Upper lobe of left lung (tissue), 6 donors: ENCODE data around the gene NLGN1. TPM values are rescaled to one million over a fixed set of nuclear protein-coding genes. Genes with fewer than 3 reads are reported as not detected.

ENCODE experiments used
- ATAC-seq, 2 donors: fragments of 200-7000 bp; cut with Tn5 transposase; one replicate each; pipeline ENCODE4 v1.9.1; 2022; ENCODE audit warnings: mild to moderate bottlenecking in 2 of 2, moderate library complexity in 2 of 2; ENCODE audit not compliant: low FRiP score in 2 of 2
- DNase-seq, 2 donors: peaks; one replicate each; pipeline ENCODE4 v3.0.0-alpha.2; 2019 to 2020
- H3K27ac ChIP-seq, 4 donors: fragments of 200-600 bp; sonication (generic); one replicate each; pipeline ENCODE4 v1.5.1; 2016 to 2019
- H3K27me3 ChIP-seq, 4 donors: fragments of 200-600 bp; sonication (generic); one replicate each; pipeline ENCODE4 v1.5.1; 2017 to 2019
- H3K36me3 ChIP-seq, 4 donors: fragments of 200-600 bp; sonication (generic); one replicate each; pipeline ENCODE4 v1.5.1; 2016 to 2019
- H3K4me1 ChIP-seq, 4 donors: fragments of 200-600 bp; sonication (generic); one replicate each; pipeline ENCODE4 v1.5.1; 2018 to 2019
- H3K4me3 ChIP-seq, 4 donors: fragments of 200-600 bp; sonication (generic); one replicate each; pipeline ENCODE4 v1.5.1; 2017 to 2019; ENCODE audit warnings: mild to moderate bottlenecking in 2 of 4, moderate library complexity in 1 of 4
- H3K9me3 ChIP-seq, 4 donors: fragments of 200-600 bp; sonication (generic); one replicate each; pipeline ENCODE4 v1.5.1; 2018 to 2019
- CTCF ChIP-seq, 6 experiments: fragments of 450-650 bp in 4 of 6; fragments of 200-600 bp in 2 of 6; sonication (generic) in 2 of 6; IDR thresholded peaks; one replicate each; pipeline ENCODE4 v1.5.1; 2016 to 2019; ENCODE audit warnings: antibody characterized with exemption in 6 of 6
- EP300 ChIP-seq, 4 donors: sonication (generic); formaldehyde crosslinking; IDR thresholded peaks; one replicate each; pipeline ENCODE4 v1.5.1; 2017; ENCODE audit warnings: antibody characterized with exemption in 4 of 4, control low read depth in 2 of 4
- POLR2A ChIP-seq, 4 donors: fragments of 450-650 bp; IDR thresholded peaks; one replicate each; pipeline ENCODE4 v1.5.1; 2016 to 2017; ENCODE audit warnings: antibody characterized with exemption in 4 of 4, mild to moderate bottlenecking in 2 of 4
- POLR2AphosphoS5 ChIP-seq, 2 donors: sonication (generic); formaldehyde crosslinking; IDR thresholded peaks; one replicate each; pipeline ENCODE4 v1.5.1; 2017; ENCODE audit warnings: antibody characterized with exemption in 2 of 2
- WGBS, 2 donors: methylation state at CpG; one replicate each; pipeline ENCODE4 v1.1.5; 2017 to 2018; 5-methylcytosine and 5-hydroxymethylcytosine counted together
- total RNA-seq, 6 donors: library from RNA; depleted of rRNA in 4 of 6; stranded (reverse); fragments of >200 nt in 4 of 6; gene quantifications; one replicate each; pipeline versions ENCODE4 v1.1.0 to v1.2.1, GENCODE V29; 2016 to 2021
- donor health status: DM: no; HTN: no; CAD: no; lungs with moderate emphysema.
- donor health status: DM: no; HTN: yes; CAD: no; lungs with severe emphysema.

NLGN1 gene
- total RNA-seq, 6 donors from 2014 or later = under 0.01 to 3.5 (median 1.9) TPM

DNA sequence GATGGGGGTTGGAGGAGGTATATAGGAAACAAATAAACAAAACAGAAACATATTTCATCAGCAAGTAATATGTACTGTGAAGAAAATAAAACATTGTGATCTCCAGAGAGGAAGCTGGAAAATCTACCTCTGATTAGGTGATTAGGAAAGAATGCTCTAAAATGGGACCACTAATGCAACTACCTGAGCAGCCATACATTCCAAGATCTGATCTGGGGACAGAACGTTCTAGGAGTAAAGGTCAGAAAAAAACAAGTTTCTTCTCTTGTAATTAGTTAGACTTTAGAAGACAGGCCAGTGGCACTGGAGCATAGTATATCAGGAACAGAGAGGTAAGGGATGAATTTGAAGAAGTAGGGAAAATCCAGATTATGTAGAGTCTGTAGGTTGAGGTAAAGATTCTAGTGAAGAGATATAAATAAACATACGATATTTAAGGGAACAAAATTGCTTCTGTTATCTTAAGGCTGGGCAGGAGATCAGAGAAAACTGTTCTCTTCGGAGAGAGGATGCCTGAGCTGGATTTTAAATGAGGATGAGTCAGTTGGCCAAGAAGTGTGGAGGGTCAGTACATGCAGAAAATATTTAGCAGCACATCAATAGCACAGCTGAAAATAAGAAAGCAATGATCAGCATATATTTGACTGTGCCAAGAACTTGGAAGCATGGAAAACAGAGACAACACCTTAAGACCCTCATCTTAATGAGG is 429.5 kb downstream of the NLGN1 start:
- TF ChIP-seq POLR2AphosphoS5 (IDR thresholded peaks at IDR 0.05) (no peak), EP300 (IDR thresholded peaks at IDR 0.05) (no peak), CTCF (IDR thresholded peaks at IDR 0.05) (no peak), POLR2A (IDR thresholded peaks at IDR 0.05) (no peak)
- no peak for DNase-seq

GRCh38 chr3:173838644-173839043 is 441.1 kb downstream of the NLGN1 start:
- no peaks in the 10 kb centered on the region for H3K9me3 ChIP-seq
- no peak overlapping the region for H3K4me3 ChIP-seq
- WGBS, 2 donors = 81 to 85% methylated on average over 4 of the region's 4 CpGs
- H3K27ac ChIP-seq = no peak overlapping the region
- H3K4me1 ChIP-seq = no peaks in the 10 kb centered on the region
- no peaks in the 10 kb centered on the region for H3K36me3 ChIP-seq
- no peaks in the 10 kb centered on the region for H3K27me3 ChIP-seq
- DNase-seq = no peak
- no peak for TF ChIP-seq POLR2AphosphoS5 (IDR thresholded peaks at IDR 0.05)
- TF ChIP-seq POLR2A (IDR thresholded peaks at IDR 0.05) = no peak
- TF ChIP-seq CTCF (IDR thresholded peaks at IDR 0.05) = no peak
- TF ChIP-seq EP300 (IDR thresholded peaks at IDR 0.05) = no peak
- no peak for ATAC-seq

More for the DNA sequence above, 429.5 kb downstream of the NLGN1 start:
- no peaks in the 10 kb centered on the region for H3K27me3 ChIP-seq
- no peak overlapping the region for H3K4me3 ChIP-seq
- no peaks in the 10 kb centered on the region for H3K4me1 ChIP-seq
- H3K36me3 ChIP-seq = no peaks in the 10 kb centered on the region
- no peaks in the 10 kb centered on the region for H3K9me3 ChIP-seq
- H3K27ac ChIP-seq = no peak overlapping the region
- ATAC-seq = no peak
- WGBS, 2 donors = 54 to 61% methylated on average over 3 of the region's 3 CpGs

- 77 to 81% methylated on average over 3 of the region's 3 CpGs for WGBS, 2 donors
- Histone ChIP-seq H3K27me3 (no peaks in the 10 kb centered on the region), H3K27ac (no peak overlapping the region), H3K9me3 (no peaks in the 10 kb centered on the region), H3K4me3 (no peak overlapping the region), H3K36me3 (no peaks in the 10 kb centered on the region), H3K4me1 (no peaks in the 10 kb centered on the region)
- ATAC-seq = no peak
- TF ChIP-seq EP300 (IDR thresholded peaks at IDR 0.05) = no peak
- no peak for DNase-seq
Measured at GRCh38 chr3:173839859-173840258, 442.3 kb downstream of the NLGN1 start.

GRCh38 chr3:173841334-173841733 is 443.8 kb downstream of the NLGN1 start:
- H3K27ac ChIP-seq = no peak overlapping the region
- no peaks in the 10 kb centered on the region for H3K9me3 ChIP-seq
- TF ChIP-seq EP300 (IDR thresholded peaks at IDR 0.05) (no peak), CTCF (IDR thresholded peaks at IDR 0.05) (no peak), POLR2A (IDR thresholded peaks at IDR 0.05) (no peak), POLR2AphosphoS5 (IDR thresholded peaks at IDR 0.05) (no peak)
- ATAC-seq (no peak), DNase-seq (no peak)
- WGBS, 2 donors = 84 to 86% methylated on average over 1 of the region's 1 CpG
- no peaks in the 10 kb centered on the region for H3K27me3 ChIP-seq
- no peak overlapping the region for H3K4me3 ChIP-seq
- no peaks in the 10 kb centered on the region for H3K4me1 ChIP-seq
- H3K36me3 ChIP-seq = no peaks in the 10 kb centered on the region

DNA sequence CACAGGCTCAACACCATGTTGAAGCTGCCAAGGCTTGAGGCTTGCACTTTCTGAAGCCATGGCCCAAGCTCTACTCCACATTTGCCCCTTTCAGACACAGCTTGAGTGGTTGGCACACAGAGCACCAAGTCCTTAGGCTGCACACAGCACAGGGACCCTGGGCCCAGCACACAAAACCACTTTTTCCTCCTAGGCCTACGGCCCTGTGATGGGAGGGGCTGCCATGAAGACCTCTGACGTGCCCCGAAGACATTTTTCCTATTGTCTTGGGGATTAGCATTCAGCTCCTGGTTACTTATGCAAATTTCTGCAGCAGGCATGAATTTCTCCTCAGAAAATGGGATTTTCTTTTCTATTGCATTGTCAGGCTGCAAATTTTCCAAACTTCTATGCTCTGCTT is 445.5 kb downstream of the NLGN1 start:
- no peak for ATAC-seq
- Histone ChIP-seq H3K4me1 (no peaks in the 10 kb centered on the region), H3K4me3 (no peak overlapping the region), H3K36me3 (no peaks in the 10 kb centered on the region), H3K27me3 (no peaks in the 10 kb centered on the region), H3K27ac (no peak overlapping the region), H3K9me3 (no peaks in the 10 kb centered on the region)
- TF ChIP-seq EP300 (IDR thresholded peaks at IDR 0.05) (no peak), POLR2A (IDR thresholded peaks at IDR 0.05) (no peak), CTCF (IDR thresholded peaks at IDR 0.05) (no peak), POLR2AphosphoS5 (IDR thresholded peaks at IDR 0.05) (no peak)
- 85% methylated on average over 3 of the region's 3 CpGs; no CpG with 5 or more reads in 1 of the 2 donors for WGBS, 2 donors
- DNase-seq = no peak
